Hepatocyte (in vitro differentiated cells): ENCODE measurements around the gene MTMR12.

ENCODE experiments used
- EZH2phosphoT487 ChIP-seq: fragments of 200-600 bp; sonication (generic); IDR thresholded peaks from one replicate; pipeline ENCODE4 v1.6.1; 2018; ENCODE audit warnings: antibody characterized with exemption, mild to moderate bottlenecking, low read depth, moderate library complexity; ENCODE audit not compliant: unreplicated experiment, severe bottlenecking
- TF ChIP-seq, protein P1 (sequence below): fragments of 200-600 bp; sonication (generic); IDR thresholded peaks from 2 replicates; pipeline ENCODE4 v1.5.1; 2016; ENCODE audit warnings: antibody characterized with exemption, mild to moderate bottlenecking; ENCODE audit not compliant: poor library complexity

GRCh38 chr5:32323741-32324140 is 11.0 kb upstream of the MTMR12 start:
- TF ChIP-seq, protein P1, sequence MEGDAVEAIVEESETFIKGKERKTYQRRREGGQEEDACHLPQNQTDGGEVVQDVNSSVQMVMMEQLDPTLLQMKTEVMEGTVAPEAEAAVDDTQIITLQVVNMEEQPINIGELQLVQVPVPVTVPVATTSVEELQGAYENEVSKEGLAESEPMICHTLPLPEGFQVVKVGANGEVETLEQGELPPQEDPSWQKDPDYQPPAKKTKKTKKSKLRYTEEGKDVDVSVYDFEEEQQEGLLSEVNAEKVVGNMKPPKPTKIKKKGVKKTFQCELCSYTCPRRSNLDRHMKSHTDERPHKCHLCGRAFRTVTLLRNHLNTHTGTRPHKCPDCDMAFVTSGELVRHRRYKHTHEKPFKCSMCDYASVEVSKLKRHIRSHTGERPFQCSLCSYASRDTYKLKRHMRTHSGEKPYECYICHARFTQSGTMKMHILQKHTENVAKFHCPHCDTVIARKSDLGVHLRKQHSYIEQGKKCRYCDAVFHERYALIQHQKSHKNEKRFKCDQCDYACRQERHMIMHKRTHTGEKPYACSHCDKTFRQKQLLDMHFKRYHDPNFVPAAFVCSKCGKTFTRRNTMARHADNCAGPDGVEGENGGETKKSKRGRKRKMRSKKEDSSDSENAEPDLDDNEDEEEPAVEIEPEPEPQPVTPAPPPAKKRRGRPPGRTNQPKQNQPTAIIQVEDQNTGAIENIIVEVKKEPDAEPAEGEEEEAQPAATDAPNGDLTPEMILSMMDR, result no peak
- no peak for TF ChIP-seq EZH2phosphoT487
